HG03520 (cell line): ENCODE measurements around the gene SEM1.
"Not testable (repeated sequence)": the region's sequence is repeated elsewhere in the genome, so short reads cannot be mapped to it uniquely, and the experiment has no call there.

ENCODE experiments used
- ATAC-seq: cut with Tn5 transposase; IDR thresholded peaks from one replicate; pipeline ENCODE4 v1.9.1; 2021; ENCODE audit warnings: mild to moderate bottlenecking, moderate library complexity; ENCODE audit not compliant: unreplicated experiment

Gene SEM1

DNA sequence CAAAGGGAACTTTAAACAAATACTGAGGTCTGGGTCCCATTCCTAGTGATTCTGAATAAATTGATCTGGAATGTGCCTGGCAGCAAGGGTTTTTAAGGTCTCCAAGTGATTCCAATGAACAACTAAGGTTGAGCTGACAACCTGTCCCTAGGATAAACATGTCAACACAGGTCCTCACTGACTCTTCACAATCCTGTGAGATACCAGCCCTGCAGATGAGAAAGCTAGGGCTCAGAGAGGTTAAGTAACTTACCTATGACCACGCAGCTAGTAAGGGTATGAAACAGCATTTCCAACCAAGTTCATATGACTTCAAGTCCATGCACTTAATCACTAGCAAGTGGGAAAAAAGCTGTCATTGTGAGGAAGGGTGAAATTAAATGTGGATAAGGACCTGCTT is 44.0 kb downstream of the SEM1 start:
- ATAC-seq = no peak

- no peak for ATAC-seq
Measured at GRCh38 chr7:96664793-96665192, 44.9 kb downstream of the SEM1 start.

- no peak for ATAC-seq
Measured at GRCh38 chr7:96663871-96664445, 45.7 kb downstream of the SEM1 start.

DNA sequence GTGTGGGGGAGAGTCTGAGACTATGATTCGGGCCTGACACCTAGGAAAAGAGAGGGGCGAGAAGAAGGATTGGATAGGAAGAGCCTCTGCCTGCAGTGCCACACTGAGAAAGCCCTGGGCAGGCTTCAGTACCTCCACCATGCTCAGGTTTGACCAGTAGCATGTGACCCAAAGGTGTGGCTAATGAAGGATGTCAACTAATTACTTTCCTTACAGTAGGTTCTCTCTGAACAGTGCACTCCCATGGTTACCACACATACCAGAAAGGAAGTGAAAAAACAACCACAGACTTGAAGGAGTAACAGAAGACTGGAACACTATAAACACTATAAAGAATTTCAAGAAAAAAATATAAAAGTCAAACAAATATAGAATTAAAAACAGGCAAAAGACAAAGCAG is 46.2 kb downstream of the SEM1 start:
- peak; percentile 83 for ATAC-seq

- ATAC-seq = not testable (repeated sequence)
Measured at GRCh38 chr7:96662151-96662550, 47.5 kb downstream of the SEM1 start.

DNA sequence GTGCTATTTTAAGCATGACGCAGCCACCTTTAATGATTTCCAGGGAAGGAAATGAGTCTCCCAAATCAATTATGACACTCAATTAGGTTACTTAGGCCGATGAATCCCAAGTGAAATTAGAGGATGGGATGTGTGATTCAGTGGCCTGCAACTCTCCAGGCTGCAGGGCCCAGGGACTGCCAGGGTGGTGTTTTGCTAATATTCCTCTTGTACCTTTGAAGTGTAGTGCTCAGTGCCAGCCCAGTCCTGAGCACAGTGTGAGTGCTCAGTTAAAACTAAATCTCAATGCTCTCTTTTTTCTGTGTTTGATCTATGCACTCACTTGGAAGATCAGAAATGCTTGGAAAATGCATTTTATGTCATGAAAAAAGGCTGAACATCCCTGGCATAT is 51.6 kb downstream of the SEM1 start:
- no peak for ATAC-seq

DNA sequence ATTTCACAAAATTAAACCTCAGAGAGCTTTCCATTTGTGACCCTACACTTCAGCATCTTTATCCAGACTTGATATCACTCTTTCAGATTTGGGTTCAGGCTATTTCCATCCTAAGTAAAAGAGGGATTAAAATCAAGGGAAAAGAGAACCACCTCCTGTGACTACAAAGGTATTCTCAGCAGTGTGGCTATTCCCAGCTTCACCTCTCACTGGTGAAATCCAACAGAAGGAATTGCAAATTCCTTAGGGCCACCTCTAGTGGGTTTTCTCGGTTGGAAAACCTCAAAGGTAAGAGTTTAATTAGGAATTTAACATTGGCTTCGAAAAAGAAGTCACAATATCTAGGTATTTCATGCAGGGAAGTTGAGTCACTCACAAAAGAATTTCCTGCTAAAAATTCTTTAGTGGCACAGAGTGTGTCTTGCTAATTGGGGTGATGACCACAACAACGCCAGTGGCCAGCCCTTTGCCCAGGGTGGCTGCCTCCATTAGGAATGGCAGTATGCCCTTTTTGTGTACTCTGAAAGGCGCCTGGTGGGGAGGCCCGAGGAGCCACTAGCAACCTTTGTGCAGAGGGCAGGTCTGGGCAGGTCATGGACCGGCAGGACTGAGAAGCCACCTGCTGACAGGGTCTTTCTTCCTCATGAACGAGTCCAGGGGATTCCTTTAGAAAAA is 52.2 kb downstream of the SEM1 start:
- ATAC-seq = no peak

GRCh38 chr7:96655956-96656355 is 53.7 kb downstream of the SEM1 start:
- ATAC-seq = no peak

GRCh38 chr7:96654630-96655188 is 54.9 kb downstream of the SEM1 start:
- no peak for ATAC-seq

DNA sequence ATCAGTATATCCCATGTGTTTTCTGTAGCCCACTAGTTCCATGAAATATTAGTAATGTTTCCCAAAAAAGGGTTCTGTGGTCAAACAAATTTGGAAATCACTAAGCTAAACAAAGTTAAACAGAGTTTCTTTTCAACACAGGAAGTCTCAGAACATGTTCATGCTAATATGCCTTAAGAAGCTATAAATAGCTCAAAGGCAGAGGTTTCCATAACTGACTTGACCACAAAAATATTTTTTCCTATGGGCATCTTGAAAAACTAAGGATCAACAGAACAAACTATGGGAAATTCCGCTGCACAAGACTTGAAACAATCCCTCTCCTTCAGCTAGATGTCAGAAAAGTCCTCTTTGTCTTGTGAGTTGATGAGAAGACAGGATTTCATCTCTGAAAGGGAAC is 59.7 kb downstream of the SEM1 start:
- ATAC-seq = no peak

- no peak for ATAC-seq
Measured at GRCh38 chr7:96648784-96649183, 60.9 kb downstream of the SEM1 start.

DNA sequence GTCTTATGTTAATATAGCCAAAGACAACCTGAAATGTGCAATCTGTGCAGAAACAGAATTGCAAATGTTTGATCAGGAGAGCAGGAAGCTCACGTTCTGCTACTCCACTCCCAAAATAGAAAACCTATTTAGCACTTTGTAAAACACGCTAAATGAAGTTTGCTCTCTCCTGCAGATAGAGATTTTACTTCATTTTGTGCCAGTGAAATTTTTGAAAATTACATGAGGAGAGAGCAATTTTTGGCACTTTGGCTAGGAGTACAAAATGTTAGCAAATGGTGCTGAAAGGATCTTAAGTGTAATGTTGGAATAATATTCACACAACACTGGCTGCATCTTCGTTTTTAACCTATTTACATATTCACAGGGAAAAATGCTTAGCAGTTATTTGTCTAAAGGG is 61.9 kb downstream of the SEM1 start:
- no peak for ATAC-seq

- ATAC-seq = no peak
Measured at GRCh38 chr7:96645084-96645483, 64.6 kb downstream of the SEM1 start.

GRCh38 chr7:96643436-96643835 is 66.2 kb downstream of the SEM1 start:
- ATAC-seq = not testable (repeated sequence)

DNA sequence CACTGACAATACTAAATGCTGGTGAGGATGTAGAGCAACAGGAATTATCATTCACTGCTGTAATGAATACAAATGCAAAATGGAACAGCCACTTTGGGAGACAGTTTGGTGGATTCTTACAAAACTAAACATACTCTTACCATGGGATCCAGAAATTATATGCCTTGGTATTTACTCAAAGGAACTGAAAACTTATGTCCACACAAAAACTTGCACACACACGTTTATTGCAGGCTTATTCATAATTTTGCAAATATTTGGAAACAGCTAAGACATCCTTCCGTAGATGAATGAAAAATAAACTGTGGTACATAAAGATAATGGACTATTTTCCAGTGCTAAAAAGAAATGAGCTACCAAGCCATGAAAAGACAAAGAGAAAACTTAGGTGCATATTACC is 69.6 kb downstream of the SEM1 start:
- no peak for ATAC-seq
